RWPE1 (cell line): Measurements from ENCODE around the gene GLIS1.

Source experiments
- CTCF ChIA-PET: fragments of 350-600 bp; sonication (Branson Sonifier 250); formaldehyde crosslinking; extraction: SDS; loops from one replicate; lab custom pipeline; 2021; lab: Yijun Ruan, JAX
- POLR2A ChIA-PET: fragments of 400-600 bp; formaldehyde crosslinking; extraction: SDS; loops from one replicate; lab custom pipeline; 2020; ENCODE audit warnings: antibody characterized with exemption; ENCODE audit not compliant: low non-redundant PET; lab: Yijun Ruan, JAX
- DNase-seq: peaks from one replicate; pipeline ENCODE4 v3.0.0; 2012; ENCODE audit warnings: low spot score
- H3K27ac ChIP-seq: fragments of 450-650 bp; 2 replicates; pipeline ENCODE4 v1.5.1; 2017
- TF ChIP-seq, protein P1 (sequence below): fragments of 450-650 bp; conservative IDR thresholded peaks from 2 replicates; pipeline ENCODE4 v1.5.1; 2017; ENCODE audit warnings: low read depth, mild to moderate bottlenecking

Gene GLIS1

DNA sequence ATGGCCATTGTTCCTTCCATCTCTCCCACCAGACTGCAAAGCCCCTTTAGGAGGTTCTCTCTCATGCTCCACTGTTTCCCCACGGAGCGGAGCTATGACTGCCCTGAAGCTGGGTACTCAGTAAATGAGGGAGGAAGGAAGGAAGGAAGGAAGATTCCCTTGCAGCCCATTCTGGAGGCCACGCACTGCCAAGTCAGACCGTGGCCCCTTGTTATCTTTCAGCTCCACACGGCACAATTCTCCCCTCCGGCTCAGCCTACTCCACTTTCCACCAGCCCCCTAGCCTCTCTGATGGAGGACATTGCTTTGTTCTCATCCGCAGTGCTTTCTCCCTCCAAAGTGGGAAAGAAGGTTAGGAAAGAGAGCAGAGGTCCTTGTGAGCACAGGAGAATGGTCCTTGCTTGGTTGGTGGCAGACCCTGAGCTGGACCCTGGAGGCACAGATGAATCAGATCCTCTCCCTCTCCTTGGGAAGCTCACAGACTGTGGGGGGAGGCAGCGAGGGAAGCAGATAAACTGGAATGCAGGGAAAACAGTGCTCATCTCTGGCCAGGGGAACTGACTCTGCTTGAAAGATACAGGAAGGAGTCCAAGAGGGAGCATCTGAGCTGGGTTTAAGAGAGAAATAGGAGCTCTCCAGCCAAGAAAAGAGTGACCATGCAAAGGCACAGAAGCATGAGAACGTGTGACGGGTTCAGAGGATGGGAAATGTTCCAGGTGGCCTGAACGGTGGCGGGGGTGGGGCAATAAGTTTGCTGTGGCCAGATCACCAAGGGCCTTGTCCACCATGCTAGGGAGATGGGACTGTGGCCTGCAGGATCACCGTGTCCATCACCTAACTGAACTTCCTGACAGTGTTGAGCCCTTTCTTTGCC lies 52.6 kb downstream of the GLIS1 start:
- TF ChIP-seq, protein P1, sequence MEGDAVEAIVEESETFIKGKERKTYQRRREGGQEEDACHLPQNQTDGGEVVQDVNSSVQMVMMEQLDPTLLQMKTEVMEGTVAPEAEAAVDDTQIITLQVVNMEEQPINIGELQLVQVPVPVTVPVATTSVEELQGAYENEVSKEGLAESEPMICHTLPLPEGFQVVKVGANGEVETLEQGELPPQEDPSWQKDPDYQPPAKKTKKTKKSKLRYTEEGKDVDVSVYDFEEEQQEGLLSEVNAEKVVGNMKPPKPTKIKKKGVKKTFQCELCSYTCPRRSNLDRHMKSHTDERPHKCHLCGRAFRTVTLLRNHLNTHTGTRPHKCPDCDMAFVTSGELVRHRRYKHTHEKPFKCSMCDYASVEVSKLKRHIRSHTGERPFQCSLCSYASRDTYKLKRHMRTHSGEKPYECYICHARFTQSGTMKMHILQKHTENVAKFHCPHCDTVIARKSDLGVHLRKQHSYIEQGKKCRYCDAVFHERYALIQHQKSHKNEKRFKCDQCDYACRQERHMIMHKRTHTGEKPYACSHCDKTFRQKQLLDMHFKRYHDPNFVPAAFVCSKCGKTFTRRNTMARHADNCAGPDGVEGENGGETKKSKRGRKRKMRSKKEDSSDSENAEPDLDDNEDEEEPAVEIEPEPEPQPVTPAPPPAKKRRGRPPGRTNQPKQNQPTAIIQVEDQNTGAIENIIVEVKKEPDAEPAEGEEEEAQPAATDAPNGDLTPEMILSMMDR, result no peak
- ChIA-PET CTCF (interaction anchor here (1.1 kb wide), 1 partner anchor 203 kb away, joined by 3 read pairs; no protein-coding TSS in a partner anchor), POLR2A (no interaction called here)
- no peak for DNase-seq
- no peak overlapping the region for H3K27ac ChIP-seq

DNA sequence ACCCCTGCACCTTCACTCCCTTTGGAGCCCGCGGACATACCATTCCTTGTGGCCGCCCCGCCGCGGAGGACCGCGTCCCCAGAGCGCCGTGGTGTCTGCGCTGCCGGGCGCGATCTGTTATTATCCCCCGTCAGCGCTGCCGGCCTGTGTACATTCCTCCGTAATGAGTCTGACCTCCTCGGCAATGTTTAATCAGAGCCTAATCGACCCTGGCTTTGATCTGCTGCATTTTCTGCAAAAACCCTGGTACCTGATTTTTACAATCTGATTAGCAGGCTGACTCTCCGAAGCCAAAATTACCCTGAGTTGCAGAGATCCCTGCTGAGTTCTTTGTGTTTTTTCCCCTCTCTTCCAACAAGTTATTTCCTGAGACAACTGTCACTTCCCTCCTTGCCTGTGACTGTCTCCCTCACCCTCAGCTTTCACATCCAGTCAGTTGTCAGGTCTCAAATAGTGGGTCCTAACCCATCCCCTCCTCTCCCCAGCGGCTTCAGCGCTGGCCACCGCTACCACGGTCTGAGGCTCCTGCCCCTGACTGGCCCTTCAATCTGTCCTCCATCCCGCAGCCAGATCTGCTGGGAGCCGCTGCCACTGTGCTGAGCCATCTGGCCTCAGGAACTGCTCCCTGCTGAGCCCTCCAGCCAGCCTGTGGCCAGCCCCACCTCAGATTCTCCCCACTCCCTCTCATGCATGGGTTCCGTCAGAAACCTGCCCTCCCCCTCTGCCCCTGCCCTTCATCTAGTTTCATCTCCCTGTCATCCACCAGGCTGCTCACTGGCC lies 53.5 kb downstream of the GLIS1 start:
- TF ChIP-seq, protein P1, result no peak
- CTCF ChIA-PET, result interaction anchor here (0.6 kb wide), 1 partner anchor 200 kb away, joined by 3 read pairs; no protein-coding TSS in a partner anchor
- H3K27ac ChIP-seq, result no peak overlapping the region
- POLR2A ChIA-PET, result no interaction called here
- DNase-seq, result no peak

DNA sequence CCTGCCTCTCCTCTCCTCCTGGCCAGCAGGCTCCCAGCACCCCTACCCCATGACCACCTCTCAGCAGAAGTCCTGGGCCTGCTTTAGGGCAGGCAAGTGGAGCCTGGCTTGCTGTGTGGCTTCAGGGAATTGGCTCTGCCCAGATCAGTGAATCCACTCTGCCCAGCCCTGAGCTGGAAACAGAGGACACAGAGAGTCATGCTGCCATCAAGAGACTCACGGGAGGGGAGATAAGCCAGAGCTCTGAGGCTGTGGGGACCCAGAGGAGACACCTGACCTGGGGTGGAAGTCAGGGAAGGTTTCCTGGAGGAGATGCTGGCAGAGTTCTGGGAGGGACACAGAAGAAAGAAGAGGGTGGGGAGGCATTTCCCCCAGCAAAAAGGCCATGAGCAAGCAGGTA lies 54.2 kb downstream of the GLIS1 start:
- POLR2A ChIA-PET, result no interaction called here
- no peak overlapping the region for H3K27ac ChIP-seq
- TF ChIP-seq, protein P1, result no peak
- DNase-seq, result no peak
- CTCF ChIA-PET, result interaction anchor here (0.6 kb wide), 1 partner anchor 199 kb away, joined by 3 read pairs; no protein-coding TSS in a partner anchor

DNA sequence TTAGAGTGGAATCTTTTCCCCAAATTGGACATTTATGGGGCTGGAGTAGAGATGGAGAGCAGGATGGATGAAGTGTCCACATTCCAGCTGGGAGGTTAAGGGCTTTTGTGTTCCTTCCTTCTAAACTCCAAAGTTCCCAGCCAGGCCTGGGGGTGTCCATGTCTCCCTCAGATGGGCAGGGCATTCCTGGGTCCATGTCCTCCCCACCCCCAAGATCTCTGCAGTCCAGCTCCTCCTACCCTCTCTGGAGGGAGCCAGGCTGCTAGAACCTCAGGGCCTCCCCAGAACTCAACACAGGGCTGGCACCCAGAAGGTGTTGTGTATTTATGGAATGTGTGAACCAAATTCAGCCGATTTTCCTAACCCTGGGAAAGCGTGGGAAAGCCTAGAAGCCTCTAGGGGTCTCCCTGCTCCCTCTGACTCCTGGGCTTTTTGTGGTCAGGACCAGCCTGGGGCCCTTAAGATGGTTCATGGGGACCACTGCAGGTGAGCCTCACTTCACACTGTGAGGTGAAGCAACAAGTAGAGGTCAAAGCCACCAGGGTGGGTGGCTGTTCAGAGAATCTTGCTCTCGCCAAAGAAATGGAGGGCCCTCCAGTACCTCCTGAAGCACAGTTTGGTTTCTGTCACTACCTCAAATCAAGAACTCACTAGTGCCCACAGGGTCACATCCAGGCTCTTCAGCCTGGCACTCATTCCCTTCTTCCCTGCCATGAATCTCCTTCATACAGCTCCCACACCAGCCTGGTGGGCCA lies 54.8 kb downstream of the GLIS1 start:
- CTCF ChIA-PET, result interaction anchor here (0.5 to 3.7 kb wide), 5 partner anchors 9 to 219 kb away, joined by 3 to 16 read pairs (median 5); no protein-coding TSS in a partner anchor
- TF ChIP-seq, protein P1, result no peak
- POLR2A ChIA-PET, result no interaction called here
- no peak for DNase-seq
- H3K27ac ChIP-seq, result no peak overlapping the region

DNA sequence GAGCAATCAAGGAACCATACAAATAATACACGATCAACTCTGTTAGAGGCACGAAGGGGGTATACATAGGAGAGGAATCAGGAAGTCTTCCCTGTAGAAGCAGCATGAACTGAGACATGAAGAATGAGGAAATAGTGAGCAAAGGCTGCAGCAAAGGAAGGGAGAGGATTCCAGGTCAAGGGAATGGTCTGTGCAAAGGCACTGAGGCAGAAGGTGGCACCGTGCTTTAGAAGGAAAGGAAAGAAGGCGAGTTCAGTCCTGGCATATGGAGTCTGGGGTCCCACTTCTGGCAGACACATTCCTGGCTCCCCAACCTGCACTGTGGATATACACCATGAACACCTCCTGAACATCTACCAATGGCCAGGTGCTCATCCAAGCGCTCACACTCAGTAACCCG lies 56.1 kb downstream of the GLIS1 start:
- no peak for DNase-seq
- TF ChIP-seq, protein P1, result no peak
- no peak overlapping the region for H3K27ac ChIP-seq
- ChIA-PET CTCF (interaction anchor here (0.9 to 3.7 kb wide), 5 partner anchors 44 to 212 kb away, joined by 3 to 16 read pairs (median 3); no protein-coding TSS in a partner anchor), POLR2A (no interaction called here)
